Stimulated activated CD8-positive, alpha-beta memory T cell treated with anti-CD3 and anti-CD28 coated beads, Interleukin-2, amount 100 ng/mL, for 1 hour (primary cell): ENCODE results near the gene PTEN.

Experiments used
- DNase-seq, 2 donors: peaks; one replicate each; pipeline ENCODE4 v3.0.0-alpha.2; 2020; ENCODE audit warnings: low read depth in 2 of 2

PTEN gene

DNA sequence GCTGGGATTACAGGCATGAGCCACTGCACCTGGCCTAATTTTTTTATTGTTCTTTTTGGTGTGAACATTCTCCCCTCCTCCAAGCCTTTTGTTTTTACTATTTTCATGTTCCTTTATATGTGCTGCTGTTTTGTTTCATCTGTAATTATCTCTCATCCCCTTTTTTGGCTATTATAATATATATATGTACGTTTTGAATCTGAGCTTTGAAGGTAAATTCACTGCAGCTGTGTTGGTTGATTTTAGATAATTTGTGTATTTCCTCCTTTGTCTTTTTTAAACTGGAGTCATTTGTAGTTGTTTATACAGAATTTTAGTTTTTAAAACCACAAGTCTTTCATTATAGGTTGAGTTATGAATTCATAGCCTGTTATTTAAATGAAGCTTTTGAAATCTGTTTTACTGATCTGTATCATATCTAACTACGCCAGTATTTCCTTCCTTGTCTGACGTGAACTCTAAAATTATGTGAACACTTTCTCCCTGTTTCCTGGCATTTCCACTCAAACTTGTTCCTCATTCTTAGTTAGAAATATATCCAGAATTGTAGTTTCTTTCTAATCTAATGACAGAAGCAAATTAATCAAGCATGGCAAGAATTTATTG, 54.9 kb downstream of the PTEN start:
- DNase-seq = no peak

DNA sequence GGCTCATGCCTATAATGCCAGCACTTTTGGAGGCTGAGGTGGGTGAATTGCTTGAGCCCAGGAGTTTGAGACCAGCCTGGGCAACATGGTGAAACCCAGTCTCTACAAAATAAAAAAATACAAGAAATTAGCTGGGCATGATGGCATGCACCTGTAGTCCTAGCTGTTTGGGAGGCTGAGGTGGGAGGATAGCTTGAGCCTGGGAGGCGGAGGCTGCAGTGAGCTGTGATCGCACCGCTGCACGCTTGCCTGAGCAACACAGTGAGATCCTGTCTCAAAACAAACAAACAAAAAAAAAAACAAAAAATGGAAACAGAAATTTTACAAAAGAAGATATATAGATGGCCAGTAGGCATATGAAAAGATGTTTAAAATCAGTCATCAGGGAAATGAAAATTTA, 57.1 kb downstream of the PTEN start:
- no peak for DNase-seq

DNA sequence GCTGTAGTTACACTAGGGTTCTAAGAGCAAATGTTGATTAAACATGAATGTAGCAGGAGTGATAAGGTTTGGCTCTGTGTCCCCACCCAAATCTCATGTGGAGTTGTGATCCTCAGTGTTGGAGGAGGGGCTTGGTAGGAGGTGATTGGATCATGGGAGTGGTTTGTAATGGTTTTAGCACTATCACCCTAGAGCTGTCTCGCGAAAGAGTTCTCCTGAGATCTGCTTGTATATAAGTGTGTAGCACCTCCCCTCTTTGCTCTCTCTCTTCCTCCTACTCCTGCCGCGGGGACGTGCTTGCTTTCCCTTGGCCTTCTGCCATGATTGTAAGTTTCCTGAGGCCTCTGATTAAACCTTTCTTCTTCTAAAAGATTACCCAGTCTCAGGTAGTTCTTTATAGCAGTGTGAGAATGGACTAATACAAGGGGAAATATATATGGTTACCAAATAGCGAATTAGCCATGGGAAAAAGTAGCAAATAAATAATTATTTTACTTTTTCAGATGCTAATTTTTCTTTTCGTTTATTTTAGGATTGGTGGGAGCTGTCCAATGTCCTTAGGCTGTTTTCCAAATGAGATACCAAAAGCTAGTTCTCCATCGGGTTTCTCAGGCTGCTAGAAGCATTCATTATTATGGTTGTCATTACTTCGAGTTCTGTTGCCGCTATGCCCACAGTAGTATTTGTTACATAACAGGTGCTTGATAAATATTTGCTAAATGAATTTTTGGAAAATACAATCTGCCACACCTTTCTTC, 58.7 kb downstream of the PTEN start:
- no peak for DNase-seq

DNA sequence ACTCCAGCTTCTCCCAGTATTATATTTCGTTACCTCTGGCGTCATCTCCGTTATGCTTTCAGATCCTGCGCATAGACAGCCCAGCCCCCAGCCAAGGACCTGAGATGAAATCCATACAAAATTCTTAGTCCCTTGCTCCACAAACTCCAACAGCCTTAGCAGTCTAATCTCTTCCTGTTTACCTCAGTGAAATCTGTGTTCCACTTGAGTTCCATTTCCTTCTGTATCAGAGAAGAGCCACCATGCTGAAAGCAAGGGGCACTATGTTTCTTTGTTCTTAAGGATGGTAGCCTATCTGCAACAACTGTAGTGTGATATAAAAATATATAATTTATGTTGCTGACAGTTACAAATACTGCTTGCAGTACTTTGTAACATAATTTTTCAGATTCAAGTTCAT, 59.8 kb downstream of the PTEN start:
- no peak for DNase-seq

DNA sequence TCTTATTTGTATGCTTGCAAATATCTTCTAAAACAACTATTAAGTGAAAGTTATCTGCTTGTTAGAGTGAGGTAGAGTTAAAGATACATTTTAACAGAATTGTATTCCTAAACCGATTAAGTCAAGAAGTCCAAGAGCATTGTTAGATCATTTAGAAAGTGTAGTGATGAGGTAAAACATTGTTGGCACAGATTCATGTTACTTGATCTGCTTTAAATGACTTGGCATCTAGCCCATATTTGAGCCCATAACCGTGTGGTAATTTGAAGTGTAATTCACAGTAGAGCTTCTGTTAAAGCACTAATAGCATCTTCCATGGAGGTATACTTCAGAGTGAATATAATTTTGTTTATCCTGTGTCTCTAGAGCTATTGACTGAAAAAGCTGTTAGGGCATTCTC, 62.1 kb downstream of the PTEN start:
- DNase-seq = no peak

DNA sequence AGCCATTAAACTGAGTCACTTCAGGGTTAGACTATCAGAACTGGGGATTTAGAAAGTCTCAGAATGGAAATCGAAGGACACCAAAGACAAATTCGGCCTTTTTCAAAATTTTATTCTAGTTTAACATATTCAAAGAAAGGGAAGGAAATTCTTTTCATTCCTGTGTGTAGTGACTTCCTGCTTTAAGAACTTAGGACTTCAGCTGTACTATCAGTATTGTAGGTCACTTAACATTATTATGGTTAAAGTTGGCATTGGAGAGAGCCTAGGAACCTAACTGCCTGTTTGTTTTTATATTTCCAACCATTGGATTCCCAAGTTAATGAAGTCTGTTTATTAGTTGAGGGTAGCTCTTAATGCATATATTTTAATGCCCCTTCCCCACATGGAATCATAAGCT, 63.7 kb downstream of the PTEN start:
- DNase-seq = no peak

DNA sequence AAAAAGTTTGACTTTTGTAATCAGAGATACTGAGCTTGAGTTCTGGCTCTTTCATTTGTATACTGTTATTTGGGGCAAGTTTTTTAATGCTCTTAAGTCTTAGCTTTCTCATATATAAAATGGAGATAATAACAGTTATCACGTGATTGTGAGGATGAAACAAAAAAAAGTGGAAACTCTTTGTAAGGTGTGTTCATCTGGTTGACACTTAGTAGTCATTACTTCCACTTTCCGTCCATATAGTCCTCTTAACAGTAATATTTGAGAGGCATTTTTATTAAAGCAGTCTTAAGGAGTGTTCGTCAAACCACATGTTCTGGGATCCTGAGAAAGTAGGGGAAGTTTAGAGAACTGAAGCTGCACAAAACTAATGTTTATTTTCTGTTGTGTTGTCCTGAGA, 65.6 kb downstream of the PTEN start:
- no peak for DNase-seq

DNA sequence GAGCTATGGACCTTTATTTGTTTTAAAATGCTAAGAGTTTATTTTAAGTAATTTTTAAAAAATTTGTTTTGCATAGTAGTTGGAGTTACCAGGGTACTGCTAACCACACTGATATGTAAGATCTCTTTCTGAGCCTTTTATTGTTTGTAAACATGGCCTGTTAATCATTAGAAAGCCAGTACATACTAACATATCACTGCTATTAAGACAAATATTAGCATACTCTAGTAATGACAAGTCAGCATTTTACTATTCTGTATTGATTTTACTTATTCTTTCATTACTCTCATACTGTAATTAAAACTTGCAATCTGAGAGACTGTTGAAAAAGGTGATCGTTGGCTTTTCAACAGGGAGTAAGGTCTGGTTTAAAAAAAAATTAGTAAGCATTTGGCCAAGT, 66.7 kb downstream of the PTEN start:
- DNase-seq = no peak

DNA sequence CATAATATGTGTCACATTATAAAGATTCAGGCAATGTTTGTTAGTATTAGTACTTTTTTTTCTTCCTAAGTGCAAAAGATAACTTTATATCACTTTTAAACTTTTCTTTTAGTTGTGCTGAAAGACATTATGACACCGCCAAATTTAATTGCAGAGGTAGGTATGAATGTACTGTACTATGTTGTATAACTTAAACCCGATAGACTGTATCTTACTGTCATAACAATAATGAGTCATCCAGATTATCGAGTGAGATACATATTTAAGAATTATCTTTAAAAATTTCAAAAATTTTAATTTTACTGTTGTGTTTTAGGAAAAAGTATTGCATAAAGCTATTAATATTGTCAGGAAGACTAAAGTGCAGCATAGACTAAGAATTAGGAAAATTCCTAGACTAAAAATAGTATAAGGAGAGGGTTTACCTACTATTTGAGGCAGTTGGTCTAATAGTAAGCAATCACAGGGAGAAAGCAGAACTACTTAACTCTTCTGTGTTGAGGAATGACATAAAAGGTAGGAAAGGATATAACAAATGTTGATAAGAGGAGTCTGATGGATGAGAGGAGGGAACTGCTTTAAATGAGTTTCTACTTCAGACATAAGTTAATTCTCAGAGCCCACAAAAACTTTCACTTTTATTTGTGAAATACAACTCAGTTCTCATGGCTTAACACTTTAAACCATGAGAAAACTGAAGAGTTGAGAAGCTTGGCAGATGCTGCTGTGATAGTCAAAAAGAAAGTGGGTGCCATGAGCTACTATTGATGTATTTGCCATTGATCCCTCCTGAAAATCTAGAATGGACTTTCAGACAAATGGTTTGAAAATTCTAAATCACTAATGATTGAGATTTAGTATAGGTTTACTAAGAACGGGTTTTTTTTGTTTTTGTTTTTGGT, 67.8 kb downstream of the PTEN start:
- DNase-seq = no peak

DNA sequence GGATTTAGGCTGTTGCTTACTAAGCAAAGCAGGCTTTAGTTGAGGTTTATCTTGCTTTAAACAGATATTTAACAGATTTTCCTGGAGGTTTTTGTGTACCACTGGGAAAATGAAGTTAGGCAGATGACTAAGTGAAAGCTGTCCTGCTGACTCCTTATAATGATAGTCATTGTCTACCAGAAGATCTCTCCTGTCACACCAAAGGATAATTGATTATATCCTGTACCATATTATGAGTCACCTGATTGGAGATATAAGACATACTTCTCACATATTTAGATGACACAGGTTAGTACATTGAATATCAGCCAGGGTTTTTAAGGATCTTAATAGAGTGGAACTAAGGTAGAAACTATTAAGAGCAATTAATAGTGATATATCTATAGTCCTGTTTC, 68.4 kb downstream of the PTEN start:
- no peak for DNase-seq

DNA sequence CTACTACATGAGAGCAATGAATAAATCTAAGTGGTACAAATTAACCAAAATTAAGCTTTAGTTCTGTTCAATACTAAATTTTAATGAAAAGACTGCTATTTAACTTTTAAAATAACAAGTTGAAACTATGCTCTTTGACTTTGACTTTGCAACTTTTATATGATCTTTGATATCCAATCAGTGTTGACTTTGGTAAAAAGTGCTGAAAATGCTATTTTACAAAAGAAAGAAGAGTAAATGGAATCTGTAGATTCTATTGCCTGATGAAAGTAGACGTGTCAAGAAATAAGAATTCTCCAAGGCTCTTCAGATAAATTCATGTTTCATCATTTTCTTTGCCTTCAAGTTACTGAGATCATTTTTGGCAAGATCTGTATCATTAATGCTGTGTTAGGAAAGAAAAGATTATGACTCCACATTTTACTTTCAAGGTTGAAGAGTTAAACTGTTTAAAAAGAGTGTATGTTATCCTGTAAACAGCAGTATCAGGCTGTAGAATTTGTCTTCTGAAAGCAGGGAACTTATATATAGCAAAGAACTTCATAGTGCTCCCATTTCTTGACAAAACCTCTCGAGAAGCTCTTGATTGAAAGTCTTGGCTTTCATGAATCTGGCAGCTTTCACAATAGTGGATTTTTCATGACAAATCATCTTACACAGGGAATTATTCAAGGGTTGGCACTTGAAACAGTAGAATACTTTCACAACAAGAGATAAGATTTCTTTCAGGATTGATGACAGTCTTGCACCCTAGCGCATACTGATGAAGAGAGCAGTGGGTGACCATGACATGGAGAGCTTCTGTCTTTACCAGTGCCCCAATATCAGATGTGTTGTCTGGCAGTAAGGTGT, 72.1 kb downstream of the PTEN start:
- DNase-seq = no peak

DNA sequence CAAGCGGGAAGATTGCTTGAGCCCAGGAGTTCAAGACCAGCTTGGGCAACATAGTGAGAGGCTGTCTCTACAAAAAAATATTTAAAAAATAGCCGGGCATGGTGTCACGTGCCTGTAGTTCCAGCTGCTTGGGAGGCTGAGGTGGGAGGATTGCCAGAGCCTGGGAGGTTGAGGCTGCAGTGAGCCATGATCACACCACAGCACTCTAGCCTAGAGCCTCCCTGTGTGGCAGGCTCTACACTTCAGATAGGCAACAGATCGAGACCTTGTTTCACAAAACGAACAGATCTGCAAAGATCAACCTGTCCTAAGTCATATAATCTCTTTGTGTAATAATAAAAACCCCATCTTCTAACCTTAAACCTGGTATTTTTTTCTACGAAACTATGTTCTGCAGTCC, 76.8 kb downstream of the PTEN start:
- DNase-seq = no peak

DNA sequence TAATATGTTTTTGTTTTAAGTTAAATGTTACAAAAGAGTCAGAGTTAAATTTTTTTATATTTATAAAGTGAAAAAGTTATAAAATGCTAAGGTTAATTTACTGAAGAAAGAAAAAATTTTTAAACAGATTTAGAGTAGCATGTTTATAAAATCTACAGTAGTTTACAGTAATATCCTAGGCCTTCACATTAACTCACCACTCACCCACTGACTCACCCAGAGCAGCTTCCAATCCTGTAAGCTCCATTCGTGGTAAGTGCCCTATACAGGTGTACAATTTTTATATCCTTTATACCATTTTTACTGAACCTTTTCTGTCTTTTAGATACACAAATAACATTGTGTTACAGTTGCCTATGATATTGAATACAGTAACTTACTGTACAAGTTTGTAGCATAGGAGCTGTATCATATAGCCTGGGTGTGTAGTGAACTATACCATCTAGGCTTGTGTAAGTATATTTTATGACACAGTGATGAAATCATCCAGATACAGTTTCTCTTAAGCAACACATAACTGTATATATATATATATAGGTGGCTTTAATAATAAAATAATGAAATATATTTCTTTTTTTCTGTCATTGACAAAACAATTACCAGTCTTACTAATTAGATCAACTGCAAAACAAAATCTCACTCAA, 79.6 kb downstream of the PTEN start:
- no peak for DNase-seq

DNA sequence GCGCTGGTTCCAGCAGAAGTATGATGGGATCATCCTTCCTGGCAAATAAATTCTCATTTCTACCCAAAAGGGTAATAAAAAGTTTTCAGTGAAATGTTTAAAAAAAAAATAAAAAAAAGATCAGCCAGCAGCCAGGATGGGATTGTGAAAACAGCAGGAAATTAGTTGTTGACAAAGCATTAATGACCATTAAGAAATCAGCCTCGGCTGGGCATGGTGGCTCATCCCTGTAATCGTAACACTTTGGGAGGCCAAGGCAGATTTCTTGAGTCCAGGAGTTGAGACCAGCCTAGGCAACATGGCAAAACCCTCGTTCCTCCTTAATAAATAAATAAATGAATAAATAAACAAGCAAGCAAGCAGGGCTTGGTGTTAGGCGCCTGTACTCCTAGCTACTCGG, 82.6 kb downstream of the PTEN start:
- DNase-seq = no peak

DNA sequence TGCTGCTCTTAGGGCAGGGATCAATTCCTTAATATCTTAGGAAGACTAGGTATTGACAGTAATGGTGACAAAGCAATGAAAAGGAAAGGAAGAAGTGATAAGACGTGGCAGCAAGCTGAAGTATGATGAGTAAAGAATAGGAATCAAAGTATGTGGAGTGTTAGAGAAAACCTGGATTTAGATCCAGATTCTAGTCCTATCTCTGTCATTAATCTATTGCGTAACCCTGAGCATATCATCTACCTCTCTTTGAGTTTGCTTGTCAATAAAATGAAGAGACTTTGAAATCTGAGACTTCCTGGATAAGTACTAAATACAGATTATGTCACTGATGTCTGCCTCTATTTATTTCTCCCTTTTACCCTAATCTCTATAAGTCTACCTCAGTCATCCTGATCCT, 89.2 kb downstream of the PTEN start:
- DNase-seq = no peak

DNA sequence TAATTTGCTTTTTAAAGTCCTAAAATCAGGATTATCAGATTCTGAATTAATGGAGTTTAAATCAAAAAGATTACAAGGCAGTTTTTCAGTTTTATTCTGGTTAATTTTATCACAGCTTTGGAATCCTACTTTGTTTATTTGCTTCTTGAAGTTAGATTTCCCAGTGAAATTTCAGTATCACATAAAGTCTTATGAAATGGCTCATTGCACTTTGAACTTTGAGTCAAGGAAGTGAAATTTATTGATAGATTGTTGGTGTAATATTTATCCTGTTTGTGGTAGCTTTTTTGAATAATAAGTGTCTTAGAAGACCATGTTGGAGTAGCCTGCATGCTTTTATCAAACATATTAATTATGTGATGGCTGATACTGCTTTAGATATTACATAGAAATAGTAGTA, 92.6 kb downstream of the PTEN start:
- DNase-seq = no peak

DNA sequence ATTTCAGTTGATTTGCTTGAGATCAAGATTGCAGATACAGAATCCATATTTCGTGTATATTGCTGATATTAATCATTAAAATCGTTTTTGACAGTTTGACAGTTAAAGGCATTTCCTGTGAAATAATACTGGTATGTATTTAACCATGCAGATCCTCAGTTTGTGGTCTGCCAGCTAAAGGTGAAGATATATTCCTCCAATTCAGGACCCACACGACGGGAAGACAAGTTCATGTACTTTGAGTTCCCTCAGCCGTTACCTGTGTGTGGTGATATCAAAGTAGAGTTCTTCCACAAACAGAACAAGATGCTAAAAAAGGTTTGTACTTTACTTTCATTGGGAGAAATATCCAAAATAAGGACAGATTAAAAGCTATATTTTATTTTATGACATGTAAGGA, 94.3 kb downstream of the PTEN start:
- no peak for DNase-seq

DNA sequence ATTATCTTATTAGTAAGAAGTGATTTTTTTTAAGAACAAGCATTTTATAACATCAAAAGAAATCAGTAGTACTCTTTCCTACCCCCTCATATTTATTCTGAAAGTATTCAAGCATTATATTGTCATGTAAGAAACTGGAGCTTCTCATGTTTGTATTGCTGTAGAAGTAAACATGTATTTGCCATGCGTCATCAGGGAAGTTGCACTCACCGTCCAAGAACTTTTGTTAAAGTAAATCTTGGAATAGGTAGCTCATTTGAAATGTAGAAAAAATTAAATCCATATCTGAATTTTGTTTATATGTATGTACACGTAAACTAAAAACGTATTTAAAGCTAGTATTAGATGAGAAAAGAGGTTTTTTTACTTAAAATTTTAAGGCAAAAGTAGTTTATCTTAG, 96.8 kb downstream of the PTEN start:
- no peak for DNase-seq

DNA sequence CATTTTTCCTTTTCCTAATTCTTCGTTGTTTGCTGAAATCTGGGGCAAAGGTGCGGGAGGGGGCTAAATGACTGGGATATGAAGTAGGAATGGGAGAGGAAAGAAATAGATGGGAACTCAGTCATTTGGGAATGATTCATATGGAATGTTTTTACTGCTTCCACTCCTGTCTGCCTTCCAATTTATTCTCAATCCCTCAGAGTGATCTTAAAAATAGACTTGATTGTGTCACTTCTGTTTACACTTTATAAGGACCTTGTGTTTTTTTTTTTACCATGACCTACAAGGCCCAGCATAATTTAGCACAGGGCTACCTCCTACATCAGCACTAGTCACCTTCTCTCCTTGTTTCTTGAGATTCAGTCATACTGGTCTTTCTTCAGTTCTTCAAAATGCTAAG, 97.9 kb downstream of the PTEN start:
- no peak for DNase-seq

DNA sequence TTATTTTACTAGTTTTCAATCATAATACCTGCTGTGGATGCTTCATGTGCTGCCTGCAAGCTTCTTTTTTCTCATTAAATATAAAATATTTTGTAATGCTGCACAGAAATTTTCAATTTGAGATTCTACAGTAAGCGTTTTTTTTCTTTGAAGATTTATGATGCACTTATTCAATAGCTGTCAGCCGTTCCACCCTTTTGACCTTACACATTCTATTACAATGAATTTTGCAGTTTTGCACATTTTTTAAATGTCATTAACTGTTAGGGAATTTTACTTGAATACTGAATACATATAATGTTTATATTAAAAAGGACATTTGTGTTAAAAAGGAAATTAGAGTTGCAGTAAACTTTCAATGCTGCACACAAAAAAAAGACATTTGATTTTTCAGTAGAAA, 103.0 kb downstream of the PTEN start:
- DNase-seq = no peak

DNA sequence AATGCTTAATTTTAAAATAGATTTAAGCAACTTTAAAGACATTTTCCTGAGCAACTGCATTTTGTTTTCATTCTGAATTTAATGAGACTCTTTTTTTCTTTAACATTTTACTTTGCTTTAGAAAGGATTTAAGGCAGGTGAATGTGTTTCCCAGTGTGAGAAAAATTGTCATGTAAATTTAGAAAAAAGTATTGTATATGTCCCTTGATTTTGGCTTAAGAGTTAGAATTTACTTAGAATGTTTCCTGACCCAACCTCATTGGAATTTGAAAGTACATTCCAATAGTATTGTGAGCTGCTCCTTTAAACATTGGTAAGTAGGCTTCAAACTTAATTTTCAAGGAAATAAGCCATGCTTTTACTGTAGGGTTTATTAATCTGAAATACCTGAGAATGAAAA, 110.2 kb downstream of the PTEN start:
- DNase-seq = no peak

DNA sequence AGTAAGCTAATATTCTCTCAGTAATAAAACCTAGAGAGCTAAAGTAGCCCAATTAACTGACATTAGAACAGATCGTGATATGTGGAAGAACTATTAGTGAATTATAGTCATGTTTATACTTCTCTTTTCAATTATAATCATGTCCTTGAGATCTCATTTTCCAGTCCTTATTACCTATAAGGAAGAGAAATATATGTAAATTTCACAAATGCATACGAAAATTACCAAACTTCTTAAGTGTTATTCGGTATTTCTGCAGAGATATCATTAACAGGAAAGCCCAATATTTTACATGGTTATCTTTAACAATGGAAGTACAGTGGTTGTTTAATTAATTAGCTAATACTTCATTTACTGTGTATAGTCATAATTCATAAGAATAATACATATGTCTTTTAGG, 110.7 kb downstream of the PTEN start:
- no peak for DNase-seq
